ENCODE measurements around the gene CD300LD. TPM values are rescaled to one million over a fixed set of nuclear protein-coding genes. Genes with fewer than 3 reads are reported as not detected.

Gene CD300LD
- total RNA-seq, 2 donors from 2014 or later = not detected

DNA sequence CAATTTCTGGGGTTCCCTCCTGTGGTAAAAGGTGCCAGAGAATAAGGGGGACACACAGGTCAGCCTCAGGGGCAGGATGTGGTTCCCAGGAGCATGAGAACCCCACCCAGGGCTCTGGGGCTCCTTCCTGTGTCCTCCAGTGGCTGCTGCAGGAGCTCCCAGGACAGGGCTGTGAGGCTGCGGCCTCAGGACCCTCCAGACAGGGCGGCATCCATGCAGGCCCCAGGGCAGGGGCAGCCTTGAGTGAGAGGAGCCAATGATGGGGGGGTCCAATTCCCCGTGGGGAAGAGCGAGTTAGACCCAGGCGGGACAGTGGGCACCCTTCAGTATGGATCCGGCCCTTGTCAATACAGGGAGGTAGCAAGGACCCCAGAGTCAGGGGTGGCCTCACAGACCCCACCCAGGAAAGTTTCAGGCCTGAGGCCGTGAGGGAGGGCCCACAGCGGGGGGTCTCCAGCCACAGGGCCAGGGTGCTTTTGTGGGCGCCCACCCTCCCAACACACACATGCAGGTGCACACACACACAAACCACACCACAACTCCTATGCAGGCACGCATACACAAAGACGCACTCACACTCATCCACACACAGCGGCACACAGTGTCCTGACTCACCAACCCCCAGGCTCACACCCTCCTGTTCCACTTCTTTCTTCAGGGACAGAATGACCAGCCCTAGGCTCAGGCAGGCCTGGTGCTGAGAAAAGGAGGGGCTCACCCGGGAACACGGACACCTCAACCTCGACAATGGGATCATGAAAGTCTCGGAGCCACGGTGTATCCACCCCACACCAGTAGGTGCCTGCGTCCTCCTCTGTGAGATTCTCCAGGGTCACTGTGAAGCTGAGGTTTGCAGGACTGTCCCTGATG is 48.0 kb downstream of the CD300LD start:
- TF ChIP-seq, protein P1, sequence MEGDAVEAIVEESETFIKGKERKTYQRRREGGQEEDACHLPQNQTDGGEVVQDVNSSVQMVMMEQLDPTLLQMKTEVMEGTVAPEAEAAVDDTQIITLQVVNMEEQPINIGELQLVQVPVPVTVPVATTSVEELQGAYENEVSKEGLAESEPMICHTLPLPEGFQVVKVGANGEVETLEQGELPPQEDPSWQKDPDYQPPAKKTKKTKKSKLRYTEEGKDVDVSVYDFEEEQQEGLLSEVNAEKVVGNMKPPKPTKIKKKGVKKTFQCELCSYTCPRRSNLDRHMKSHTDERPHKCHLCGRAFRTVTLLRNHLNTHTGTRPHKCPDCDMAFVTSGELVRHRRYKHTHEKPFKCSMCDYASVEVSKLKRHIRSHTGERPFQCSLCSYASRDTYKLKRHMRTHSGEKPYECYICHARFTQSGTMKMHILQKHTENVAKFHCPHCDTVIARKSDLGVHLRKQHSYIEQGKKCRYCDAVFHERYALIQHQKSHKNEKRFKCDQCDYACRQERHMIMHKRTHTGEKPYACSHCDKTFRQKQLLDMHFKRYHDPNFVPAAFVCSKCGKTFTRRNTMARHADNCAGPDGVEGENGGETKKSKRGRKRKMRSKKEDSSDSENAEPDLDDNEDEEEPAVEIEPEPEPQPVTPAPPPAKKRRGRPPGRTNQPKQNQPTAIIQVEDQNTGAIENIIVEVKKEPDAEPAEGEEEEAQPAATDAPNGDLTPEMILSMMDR (IDR thresholded peaks at IDR 0.05) = no peak
- TF ChIP-seq POLR2A (IDR thresholded peaks at IDR 0.05) = no peak
- TF ChIP-seq POLR2AphosphoS5 (IDR thresholded peaks at IDR 0.05) = no peak
- intact Hi-C loops (cut with DNase I) = no loop called here
- Histone ChIP-seq H3K4me3 (no peak overlapping the region), H3K27me3 (replicated peaks; ENCODE audit: insufficient read depth) (no peaks in the 10 kb centered on the region), H3K4me1 (replicated peaks) (no peaks in the 10 kb centered on the region), H3K36me3 (no peaks in the 10 kb centered on the region), H3K9me3 (no peaks in the 10 kb centered on the region), H3K27ac (no peak overlapping the region)
- DNase-seq (ENCODE audit: low spot score) = no peak
- WGBS = 86% methylated on average over 18 of the region's 18 CpGs

DNA sequence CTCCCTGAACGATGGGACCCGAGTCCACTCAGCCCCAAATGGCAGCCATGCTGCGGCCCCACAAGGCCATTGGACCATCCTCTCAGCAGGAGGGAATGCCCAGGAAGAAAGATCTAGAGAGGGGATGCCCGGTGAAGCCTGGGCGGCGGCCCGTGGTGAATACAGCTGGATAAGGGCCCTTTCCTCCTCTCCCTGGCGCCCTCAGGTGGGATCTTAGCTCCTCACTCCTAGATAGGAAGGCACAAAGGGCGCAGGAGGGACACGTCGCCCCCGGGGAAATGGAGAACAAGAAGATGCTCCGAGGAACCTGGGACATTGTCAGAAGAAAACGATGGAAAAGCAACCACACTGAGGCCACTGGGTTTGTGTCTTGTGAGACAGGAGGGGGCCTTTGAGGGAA is 48.7 kb downstream of the CD300LD start:
- Histone ChIP-seq H3K27me3 (replicated peaks; ENCODE audit: insufficient read depth) (no peaks in the 10 kb centered on the region), H3K4me1 (replicated peaks) (no peaks in the 10 kb centered on the region), H3K4me3 (no peak overlapping the region), H3K36me3 (no peaks in the 10 kb centered on the region), H3K27ac (no peak overlapping the region), H3K9me3 (no peaks in the 10 kb centered on the region)
- intact Hi-C loops (cut with DNase I) = no loop called here
- DNase-seq (ENCODE audit: low spot score) = no peak
- TF ChIP-seq POLR2A (IDR thresholded peaks at IDR 0.05) (no peak), POLR2AphosphoS5 (IDR thresholded peaks at IDR 0.05) (no peak)
- TF ChIP-seq, protein P1 (IDR thresholded peaks at IDR 0.05) = no peak
- WGBS = 69% methylated on average over 14 of the region's 14 CpGs

DNA sequence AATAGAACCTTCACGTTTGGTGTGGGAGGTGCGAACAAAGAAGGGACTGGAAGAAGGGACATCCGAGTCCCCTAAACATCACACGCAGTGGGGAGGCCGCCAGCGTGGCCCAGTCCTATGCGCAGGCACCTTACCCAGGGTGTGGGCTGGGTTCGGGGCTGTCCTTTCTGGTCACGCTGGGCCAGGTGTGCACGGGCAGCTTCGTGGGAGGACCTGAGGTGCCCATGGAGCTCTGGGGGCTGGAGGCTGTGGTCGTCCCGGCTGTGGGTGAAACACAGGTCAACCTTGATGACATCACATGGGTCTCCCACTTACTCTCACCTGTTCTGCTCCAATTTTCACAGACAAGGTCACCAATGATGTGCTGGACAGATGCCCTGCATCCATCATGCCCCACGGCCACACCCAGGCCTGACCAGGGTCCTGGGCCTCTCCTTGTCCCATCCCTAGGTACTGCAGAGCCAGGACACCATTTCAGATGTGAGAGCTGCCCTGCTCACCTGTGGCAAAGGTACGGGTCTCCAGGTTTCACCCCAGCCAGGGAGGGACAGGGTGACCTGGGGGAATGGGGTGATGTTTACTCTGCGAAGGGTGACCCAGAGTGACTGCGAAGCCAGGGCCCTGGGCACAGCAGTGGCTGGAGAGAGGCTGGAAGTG is 49.2 kb downstream of the CD300LD start:
- TF ChIP-seq, protein P1 (IDR thresholded peaks at IDR 0.05) = no peak
- TF ChIP-seq POLR2A (IDR thresholded peaks at IDR 0.05) (no peak), POLR2AphosphoS5 (IDR thresholded peaks at IDR 0.05) (no peak)
- no peak for DNase-seq (ENCODE audit: low spot score)
- Histone ChIP-seq H3K36me3 (no peaks in the 10 kb centered on the region), H3K9me3 (no peaks in the 10 kb centered on the region), H3K27ac (no peak overlapping the region), H3K4me3 (no peak overlapping the region), H3K4me1 (replicated peaks) (no peaks in the 10 kb centered on the region), H3K27me3 (replicated peaks; ENCODE audit: insufficient read depth) (no peaks in the 10 kb centered on the region)
- 87% methylated on average over 17 of the region's 17 CpGs for WGBS
- intact Hi-C loops (cut with DNase I) = no loop called here

DNA sequence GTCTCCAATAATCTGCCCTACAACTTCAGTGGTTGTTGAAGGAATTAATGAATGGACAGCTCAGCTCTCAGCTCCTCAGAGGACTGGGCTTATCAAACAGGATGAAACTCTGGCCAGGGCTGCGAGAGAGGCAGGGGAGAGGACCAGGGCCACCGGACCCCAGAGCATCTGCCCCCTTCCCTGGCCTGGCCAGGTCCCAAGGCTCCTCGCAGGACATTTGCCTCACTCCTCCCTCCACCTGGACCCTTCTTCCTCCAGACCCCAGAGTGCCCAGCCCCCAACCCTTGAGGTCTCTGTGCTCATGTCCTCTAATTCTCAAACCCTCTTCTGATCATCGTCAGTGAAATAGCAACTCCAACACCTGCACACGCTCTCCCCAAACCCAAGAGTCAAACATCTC is 49.9 kb downstream of the CD300LD start:
- no peaks in the 10 kb centered on the region for H3K4me1 ChIP-seq (replicated peaks)
- H3K36me3 ChIP-seq = no peaks in the 10 kb centered on the region
- H3K27ac ChIP-seq = no peak overlapping the region
- no peak overlapping the region for H3K4me3 ChIP-seq
- TF ChIP-seq POLR2AphosphoS5 (IDR thresholded peaks at IDR 0.05) = no peak
- TF ChIP-seq POLR2A (IDR thresholded peaks at IDR 0.05) = no peak
- TF ChIP-seq, protein P1 (IDR thresholded peaks at IDR 0.05) = no peak
- intact Hi-C loops (cut with DNase I) = no loop called here
- no peaks in the 10 kb centered on the region for H3K9me3 ChIP-seq
- no peaks in the 10 kb centered on the region for H3K27me3 ChIP-seq (replicated peaks; ENCODE audit: insufficient read depth)
- WGBS = 84% methylated on average over 5 of the region's 5 CpGs
- no peak for DNase-seq (ENCODE audit: low spot score)

Data from prostate gland (tissue), 2 donors.